ENCODE results near the gene TTC34. TPM values are rescaled to one million over a fixed set of nuclear protein-coding genes. Genes with fewer than 3 reads are reported as not detected.

Gene TTC34, protein sequence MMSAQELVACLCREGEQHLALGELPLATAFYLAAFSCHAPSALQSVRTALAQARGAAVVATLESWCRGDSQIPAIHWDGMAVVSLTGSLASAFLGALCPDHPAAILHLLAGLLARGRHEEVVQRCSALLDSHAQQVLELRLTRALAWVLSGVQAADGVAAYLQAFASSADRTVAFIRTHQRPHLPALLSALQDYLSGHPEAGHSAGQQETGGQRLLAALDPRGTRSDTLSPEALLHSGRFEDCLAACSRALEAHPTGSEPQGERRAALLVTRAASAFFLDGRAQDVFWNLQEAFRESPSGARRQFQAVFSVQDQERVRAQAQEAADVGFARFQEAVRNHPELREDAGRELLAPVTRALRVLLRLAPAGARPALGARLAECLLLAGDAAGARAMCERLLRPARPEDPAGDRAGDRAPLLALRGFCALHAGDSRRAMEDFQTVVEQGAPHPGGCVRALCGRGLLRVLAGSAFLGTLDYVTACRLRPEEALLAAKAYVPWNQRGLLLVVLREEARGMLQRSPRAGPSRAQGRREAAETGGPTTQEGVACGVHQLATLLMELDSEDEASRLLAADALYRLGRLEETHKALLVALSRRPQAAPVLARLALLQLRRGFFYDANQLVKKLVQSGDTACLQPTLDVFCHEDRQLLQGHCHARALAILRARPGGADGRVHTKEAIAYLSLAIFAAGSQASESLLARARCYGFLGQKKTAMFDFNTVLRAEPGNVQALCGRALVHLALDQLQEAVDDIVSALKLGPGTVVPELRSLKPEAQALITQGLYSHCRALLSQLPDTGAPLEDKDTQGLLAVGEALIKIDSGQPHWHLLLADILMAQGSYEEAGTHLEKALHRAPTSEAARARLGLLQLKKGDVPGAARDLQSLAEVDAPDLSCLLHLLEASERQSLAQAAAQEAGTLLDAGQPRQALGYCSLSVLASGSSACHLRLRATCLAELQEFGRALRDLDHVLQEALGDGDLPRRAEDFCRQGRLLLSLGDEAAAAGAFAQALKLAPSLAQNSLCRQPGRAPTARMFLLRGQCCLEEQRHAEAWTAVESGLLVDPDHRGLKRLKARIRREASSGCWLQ
- polyA plus RNA-seq (2012; ENCODE audit: insufficient read depth, insufficient read length) = 0.39 TPM

DNA sequence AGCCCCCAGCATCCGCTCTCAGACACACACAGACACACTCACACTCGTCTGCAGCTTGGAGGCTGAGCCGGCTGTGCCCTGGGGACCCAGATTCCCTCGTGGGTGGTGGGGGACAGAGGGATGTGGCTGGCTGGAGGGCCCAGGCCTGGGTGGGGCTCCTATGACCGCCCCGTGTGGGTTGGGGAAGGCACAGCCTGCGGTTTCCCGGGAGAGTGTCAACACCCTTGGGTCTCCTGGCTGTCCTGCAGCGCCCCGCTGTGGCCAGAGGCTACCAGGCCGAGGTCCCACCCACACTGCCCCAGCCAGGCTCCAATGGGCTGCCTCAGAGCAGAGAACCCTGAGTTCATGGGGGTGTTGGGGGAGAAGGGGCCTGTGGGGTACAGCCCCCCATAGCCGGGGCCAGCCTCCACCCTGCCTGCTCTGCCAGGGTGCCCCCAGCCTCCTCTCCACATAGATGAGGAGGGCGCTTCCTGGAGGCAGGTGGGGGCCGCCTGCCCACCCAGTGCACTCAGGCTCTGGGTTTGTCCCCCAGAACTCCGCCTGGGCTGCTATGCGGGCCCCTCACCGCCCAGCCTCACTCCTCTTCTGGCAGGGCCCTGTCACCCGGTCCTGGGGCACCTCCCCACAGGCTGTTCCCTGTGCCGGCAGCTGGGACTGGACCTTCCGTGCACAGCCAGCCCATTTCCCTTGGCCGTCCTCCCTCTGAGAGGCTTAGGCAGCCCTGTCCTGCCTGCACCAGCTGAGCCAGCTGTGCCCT is at the start of gene TTC34:
Gene TTC34, minus strand, starts transcription at position 159 of the 757 bp plus-strand sequence. CDS start 866 bp downstream, outside the sequence.
- no peak within 1 kb of the TSS for H3K4me3 ChIP-seq (ENCODE audit: low read length)
- DNase-seq (ENCODE audit: low read depth, low spot score) = no peak

DNA sequence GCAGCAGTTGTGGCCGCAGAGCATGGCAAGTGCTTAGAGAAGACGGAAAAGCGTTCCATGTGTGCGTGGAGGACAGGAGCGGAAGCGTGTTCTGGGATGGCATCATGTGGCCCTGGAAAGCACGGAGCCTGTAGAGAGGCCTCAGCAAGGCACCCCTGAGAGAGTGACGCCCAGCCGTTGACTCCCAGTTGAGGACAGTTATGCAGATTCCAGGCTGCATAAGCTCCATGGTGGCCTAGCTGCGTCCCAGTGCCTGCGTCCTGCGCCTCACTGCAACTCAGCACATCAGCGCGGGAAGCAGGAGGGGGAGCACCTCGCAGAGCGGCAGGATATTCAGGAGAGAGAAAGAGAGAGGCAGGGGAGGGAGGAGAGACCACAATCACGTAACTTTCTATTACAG is 49.0 kb upstream of the TTC34 start:
- DNase-seq (ENCODE audit: low read depth, low spot score) = no peak
- H3K4me3 ChIP-seq (ENCODE audit: low read length) = no peak overlapping the region

DNA sequence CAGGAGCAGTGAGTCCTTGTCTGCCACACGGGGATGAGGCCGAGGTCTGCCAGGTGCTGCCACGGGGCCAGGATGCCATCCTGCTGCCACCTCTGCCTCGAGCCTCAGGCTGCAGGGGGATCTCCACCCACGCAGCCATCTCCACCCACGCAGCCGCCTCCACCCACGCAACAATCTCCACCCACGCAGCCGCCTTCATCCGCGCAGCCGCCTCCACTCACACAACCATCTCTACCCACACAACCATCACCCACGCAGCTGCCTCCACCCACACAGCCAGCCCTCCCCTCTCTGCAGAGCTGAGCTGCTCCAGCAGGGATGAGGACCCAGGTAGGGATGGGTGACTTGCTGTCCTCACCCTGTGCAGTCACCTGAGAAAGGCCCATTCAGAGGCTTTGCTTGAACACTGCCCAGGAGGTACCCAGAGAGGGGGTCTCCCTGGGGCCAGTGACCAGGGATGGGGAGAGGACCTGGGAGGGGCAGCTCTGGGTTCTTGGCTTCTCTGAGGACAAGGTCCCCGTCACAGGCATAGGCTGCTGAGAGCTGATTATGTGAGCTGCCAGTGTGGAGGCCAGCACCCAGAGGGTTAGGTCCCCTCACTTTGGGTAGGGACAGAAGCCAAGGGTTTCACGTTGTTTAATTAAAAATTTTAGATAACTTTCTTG is 46.6 kb upstream of the TTC34 start:
- H3K4me3 ChIP-seq (ENCODE audit: low read length) = no peak overlapping the region
- DNase-seq (ENCODE audit: low read depth, low spot score) = no peak

DNA sequence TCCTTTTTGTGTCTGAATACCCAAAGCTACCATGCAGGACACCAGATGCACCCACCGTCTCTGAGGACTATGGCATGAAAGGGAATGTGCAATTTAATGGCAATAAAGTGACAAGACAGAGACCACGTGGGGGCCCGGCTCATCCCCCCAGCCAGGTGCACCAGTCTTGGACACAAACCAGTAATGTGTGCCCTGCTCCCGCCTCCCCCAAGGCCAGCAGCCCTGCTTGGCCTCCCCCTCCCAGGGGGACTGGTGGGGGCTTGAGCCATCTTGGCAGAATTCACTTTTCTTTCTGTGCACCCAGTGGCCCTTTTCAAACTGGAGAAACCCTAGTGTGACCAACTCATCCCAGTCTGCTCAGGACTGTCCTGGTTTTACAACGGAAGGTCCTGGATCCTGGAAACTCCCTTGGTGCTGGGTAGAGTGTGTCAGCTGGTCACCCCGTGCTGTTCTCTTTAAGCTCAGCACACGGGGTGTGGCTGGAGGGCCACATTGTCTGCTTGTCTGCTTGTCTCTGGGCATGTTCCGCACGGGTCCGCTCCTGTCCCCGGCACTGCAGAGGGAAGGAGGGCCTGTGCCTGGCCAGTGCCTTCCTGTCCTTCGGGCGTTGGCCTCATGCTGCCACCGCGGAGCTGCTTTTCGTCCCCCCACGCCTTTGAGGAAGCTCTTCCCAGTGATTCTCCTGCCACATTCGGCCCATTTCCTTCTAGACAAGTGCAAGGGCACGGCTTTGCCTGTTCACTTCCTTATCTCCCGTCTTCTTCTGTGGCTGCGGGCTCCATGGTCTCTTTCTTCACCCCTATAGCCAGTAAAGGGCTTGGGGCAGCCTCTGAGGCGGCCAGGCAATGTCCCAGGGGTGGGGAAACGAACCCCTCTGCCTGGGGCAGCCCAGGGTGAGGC is 45.8 kb upstream of the TTC34 start:
- no peak for DNase-seq (ENCODE audit: low read depth, low spot score)
- no peak overlapping the region for H3K4me3 ChIP-seq (ENCODE audit: low read length)

DNA sequence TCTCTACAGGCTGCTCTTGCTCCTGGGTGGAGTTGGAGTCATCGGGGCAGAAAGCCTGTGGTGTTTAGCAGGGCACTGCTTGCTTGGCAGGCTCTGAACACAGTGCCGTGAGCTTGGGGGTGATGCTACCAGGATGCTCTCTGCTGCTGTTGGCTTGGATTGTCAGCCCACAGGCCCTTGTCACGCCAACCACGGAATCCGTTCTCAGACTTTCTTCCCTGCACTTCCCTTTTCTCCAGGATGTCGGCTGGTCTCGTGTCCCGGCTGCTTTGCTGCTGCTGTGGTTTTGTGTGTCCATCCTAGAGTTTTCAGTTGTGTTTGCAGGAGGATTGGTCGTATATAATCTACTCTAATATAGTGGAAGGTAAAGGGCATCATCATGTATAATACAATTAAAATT is 44.4 kb upstream of the TTC34 start:
- H3K4me3 ChIP-seq (ENCODE audit: low read length) = no peak overlapping the region
- no peak for DNase-seq (ENCODE audit: low read depth, low spot score)

DNA sequence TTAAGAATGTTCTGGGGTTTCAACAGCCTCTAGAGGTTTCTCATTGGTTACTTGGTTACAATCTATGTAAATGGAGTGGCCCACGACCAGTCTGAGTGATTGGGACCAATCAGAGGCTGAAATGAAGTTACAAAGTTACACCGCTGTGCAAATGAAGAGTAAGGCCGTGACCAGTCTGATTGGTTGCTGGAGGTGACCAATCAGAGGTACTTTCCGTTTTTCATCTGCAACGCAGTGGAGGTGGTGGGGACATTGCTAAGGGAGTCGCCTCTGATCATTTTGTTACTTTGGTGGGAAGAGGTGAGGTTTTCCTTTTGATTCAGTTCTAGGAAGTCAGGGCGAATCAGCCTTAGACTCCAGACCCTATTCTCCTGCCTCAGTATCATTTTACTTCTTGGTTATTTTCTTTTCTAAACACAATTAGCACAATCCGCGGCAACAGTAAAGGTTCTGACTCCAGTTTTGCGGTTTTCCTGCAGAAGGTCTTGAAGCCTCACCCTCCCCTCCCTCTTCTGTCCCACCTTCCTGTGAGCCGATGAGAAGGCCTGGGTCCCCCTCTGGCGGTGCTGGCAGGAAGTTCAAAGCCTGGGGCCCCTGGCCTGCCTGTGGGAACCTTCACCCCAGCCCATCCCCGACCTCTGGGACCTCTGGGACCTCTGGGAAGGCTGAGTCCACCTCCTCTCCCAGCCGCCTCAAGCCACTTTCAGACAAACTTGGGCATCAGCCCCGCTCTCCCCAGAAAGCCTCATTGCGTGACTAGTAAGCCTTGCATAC is 38.7 kb upstream of the TTC34 start:
- 0 out of 2 replicates have a peak overlapping the region, but pooled peaks have one; percentile 11 for H3K4me3 ChIP-seq (ENCODE audit: low read length)
- DNase-seq (ENCODE audit: low read depth, low spot score) = peak; percentile 82

DNA sequence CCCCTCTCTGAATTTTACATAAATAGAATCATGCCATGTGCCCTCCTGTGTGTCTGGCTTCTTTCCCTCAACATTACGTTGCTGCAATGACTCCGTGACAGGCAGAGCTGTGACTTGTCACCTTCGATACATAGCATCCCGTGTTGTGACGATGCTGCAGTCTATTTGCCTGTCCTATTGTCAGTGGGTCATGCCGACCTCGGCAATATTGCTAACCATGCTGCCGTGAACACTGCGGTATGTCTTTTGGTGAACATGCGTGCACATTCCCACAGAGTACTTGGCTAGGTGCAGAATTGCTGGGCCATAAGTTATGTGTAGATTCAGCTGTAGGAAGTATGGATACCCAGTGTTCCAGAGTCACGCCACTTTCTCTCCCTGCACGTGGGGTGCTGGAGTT is 36.3 kb upstream of the TTC34 start:
- H3K4me3 ChIP-seq (ENCODE audit: low read length) = no peak overlapping the region
- DNase-seq (ENCODE audit: low read depth, low spot score) = no peak

DNA sequence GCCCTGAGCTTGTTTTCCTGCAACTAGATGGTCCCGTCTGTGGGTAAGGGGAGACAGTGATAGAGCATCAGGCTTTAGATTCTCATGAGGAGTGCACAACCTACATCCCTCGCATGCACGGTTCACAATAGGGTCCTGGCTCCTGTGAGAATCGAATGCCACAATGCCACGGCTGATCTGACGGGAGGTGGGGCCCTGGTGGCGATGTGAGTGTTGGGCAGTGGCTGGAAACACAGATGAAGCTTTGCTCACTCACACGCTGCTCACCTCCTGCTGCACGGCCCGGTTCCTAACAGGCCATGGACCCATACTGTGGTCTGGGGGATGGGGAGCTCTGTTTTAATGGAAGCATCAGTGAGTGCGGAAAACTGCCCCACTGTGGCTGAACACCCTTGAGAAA is 35.8 kb upstream of the TTC34 start:
- H3K4me3 ChIP-seq (ENCODE audit: low read length) = no peak overlapping the region
- no peak for DNase-seq (ENCODE audit: low read depth, low spot score)

DNA sequence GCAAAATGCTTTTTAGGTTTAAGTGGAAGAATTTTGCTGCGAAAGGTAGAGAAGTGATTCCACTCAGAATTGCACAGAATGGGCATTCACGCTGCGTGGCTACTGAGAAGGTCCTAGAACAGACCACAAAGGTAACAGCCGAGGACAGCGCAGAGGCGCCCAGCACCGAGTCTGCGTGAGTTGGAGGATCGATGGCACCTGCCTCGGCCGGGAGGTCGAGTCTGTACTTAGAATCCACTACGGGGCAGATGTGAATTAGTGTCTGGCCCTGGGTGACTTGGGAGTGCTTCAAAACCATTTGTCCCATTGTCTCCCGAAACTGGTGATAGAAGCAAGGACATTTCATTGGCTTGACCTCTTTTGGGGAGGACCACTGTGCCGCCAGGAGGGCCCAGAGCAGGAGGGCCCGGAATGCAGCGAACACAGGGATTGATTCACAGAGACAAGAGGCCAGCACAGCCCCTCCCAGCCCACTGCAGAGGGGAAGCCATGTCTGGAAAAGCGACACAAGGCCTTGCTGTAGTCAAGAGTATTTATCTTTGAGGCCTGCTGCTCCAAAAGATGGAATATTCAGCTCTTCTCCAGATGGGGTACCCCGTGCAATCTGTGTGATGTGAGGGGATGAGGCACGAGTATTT is 35.0 kb upstream of the TTC34 start:
- no peak overlapping the region for H3K4me3 ChIP-seq (ENCODE audit: low read length)
- DNase-seq (ENCODE audit: low read depth, low spot score) = no peak

DNA sequence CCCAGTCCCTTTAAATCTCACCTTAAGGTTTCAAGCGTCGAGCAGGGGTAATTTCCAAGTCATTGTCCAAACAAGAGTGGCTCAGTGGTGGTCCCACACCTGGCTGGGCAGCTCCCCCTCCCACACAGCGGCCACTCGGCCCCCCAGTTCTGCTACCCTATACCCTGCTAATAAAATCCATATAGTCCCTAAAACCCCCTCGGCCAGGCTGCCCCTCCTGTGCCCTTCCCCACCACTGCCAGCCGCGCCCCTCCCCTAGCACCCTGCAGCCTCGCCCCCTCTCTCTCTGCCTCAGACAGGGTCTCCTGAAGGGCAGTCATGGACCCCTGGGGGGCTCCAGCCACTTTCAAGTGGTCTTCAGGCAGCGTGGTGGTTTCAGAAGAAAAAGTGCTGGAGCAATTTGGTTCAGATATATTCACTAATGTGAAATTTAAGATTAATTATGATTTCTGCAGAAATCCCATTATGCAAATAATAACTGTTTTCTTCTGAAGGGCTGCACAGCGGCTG is 34.2 kb upstream of the TTC34 start:
- no peak for DNase-seq (ENCODE audit: low read depth, low spot score)
- no peak overlapping the region for H3K4me3 ChIP-seq (ENCODE audit: low read length)

DNA sequence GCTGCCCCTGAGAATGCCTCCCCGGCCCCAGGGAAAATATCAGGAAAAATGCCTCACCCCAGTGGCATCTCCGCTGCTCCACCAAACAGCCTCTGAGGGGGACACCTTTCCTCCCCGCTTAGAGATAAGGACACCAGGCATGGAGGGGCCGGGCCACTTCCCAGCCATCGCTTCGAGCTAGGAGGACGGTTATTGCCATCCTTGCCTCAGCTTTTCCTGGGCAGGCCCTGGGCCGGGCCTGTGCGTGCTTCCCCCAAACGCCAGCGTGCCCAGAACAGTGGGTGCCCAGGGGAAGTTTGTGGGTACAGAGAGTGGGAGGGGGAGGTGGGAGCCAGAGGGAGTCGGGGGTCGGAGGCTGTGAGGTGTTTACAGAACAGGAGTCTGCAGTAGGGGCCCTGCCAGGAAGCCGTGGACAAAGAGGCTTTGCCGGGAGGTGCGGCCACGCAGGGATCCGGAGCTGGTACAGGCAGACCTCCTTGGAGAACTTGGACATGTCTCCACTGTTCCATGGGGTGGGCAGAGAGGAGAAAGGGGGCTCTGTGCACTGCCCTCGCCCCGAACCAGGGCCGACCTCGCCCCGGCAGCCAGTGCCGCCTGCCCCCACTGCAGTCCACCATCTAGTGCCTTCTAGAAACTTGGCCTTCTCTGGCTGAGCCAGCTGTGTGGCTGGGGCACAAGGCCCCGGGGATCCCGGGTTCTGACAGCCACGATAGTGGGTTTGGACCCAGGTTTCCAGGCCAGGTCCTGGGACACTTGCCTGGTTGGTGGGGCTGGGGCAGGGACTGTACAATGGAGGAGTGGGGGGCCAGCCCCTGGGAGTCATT is 33.5 kb upstream of the TTC34 start:
- no peak for DNase-seq (ENCODE audit: low read depth, low spot score)
- H3K4me3 ChIP-seq (ENCODE audit: low read length) = no peak overlapping the region

DNA sequence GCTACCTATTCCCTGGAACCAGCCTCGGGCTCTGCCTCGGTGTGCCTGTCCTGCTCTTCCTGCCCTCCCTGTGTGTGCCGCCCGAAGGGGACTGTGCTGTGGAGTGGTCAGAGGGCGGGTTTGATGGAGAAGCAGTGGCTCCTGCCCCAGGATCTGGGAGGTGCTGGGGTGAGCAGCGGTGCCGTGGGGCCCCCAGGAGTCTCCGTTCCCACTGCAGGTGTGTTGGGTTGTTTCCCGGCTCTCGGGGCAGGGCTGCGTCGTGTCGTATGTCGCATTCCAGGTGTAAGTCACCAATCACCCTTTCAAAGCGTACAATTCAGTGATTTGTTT is 32.6 kb upstream of the TTC34 start:
- no peak overlapping the region for H3K4me3 ChIP-seq (ENCODE audit: low read length)
- DNase-seq (ENCODE audit: low read depth, low spot score) = no peak

DNA sequence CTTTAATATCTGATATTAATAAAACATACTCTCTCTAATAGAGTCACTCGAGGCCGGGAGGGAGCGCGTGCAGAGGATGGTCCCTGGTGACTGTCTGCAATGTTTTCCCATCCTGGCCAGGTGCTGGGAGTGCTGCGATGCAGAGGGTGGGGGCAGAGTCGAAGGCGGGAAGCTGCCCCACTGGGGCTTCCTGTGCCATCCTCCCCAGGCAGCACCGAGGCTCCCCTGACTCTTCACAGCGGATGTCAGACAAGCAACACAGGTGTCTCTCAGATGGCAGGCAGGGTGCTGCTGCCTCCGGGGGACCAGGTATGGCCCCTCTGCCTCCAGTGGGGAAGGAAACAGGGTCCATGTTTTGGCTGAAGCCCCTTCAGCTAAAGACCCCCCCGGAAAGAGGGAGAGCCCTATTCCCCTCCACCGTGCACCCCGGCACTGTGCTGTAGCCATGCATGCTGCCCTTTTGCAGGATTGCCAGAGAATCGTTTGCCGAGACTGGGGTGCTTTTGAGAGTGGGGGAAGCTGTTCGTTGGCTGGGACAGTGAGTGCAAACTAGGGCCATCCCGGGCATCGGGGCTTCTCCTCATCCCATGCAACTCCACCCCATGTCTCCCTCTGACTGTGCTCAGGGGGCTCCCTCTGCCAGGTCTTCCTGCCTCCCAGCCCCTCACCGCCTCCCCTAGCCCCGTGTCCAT is 32.1 kb upstream of the TTC34 start:
- no peak for DNase-seq (ENCODE audit: low read depth, low spot score)
- H3K4me3 ChIP-seq (ENCODE audit: low read length) = no peak overlapping the region

DNA sequence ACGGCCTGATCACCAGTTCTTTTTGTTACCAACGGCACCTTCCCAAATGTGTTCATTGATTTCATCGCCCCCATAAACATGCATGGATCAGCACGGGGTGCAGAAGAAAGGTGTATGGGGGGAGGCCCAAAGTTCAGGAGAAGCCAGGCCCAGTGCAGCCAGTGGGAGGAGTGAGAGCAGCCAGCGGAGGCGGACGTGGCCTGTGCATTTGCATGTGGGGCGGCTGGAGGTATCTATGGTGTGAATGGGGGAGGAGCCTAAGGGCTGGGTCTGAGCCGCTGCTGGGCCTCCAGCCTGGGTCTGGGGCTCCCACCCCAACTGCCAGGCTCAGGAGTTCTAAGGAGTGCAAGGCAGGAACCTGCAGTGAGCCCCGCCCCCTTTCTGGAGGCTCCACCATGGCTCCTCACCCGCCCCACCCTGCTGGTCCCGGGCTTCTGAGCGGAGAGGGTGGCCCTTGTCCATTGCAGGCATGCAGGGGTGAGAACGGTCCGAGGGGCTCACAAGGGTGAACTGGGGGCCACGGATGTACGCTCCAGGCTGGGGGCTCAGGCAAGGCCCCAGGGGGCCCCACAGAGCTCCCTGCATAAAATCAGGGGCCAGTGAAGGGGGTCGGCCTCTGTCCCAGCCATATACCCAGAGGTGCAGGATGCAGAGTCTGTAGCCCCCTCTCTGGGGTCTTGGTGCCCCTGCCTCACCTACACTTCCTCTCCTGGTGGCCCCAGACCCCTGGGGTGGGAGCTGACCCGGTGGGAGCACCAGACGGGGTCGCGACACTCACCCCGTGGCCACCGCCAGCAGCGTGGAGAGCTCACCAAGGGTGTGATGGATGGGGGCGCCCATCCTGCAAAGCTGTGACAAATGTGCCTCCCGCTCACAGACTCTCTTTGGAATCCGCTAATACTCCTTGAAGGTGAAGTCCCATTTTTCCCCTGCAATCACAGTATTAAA is 31.3 kb upstream of the TTC34 start:
- DNase-seq (ENCODE audit: low read depth, low spot score) = no peak
- H3K4me3 ChIP-seq (ENCODE audit: low read length) = no peak overlapping the region

All from Jurkat, Clone E6-1 (cell line).